ENCODE results near the gene CRYBB3. TPM values are rescaled to one million over a fixed set of nuclear protein-coding genes. Genes with fewer than 3 reads are reported as not detected.

The CRYBB3 gene
- total and polyA plus RNA-seq, 2 of the 13 experiments (the other 11 are each of a cell fraction or from before 2014, with no cell fraction given): 0.18 to 0.28 TPM

DNA sequence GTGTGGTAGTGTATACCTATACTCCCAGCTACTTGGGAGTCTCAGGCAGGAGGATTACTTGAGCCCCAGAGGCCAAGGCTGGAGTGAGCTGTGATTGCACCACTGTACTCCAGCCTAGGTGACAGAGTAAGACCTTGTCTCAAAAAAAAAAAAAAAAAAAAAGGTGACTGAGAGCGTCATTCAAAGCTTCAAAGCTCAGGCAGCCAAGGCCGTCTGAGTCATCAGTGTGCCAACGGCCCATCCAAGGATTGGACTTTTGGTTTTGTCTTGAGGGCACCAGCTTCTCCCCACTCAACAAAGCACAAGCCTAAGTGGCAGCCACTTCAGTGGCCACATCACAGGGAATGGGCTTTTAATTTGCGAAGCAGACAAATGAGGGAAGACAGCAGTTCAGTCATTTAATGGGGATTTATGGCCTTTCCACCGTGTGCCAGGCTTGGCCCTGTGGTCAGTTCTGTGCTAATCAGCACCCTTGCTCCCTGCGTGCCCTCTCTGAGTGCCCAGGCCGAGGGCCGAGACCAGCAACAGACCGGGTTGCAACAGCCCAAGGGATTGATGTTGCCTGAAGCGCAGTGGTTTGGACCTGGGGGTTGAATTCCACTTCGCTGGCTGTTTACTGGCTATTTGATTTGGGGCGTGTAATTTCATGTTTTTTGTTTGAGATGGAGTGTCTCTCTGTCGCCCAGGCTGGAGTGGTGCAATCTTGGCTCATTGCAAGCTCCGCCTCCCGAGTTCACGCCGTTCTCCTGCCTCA lies 30.2 kb upstream of the CRYBB3 start (continued):
- TF ChIP-seq ZSCAN31 (CRISPR knock-in tag; IDR thresholded peaks at IDR 0.05; ENCODE audit: low read depth) (0 out of 2 replicates have a peak, but pooled peaks have one; percentile 30), SP5 (CRISPR knock-in tag; IDR thresholded peaks at IDR 0.05; ENCODE audit: borderline replicate concordance, low read depth) (peak; percentile 74; the same call in 1 of the 2 replicates), KDM1A (CRISPR knock-in tag; IDR thresholded peaks at IDR 0.05) (peak; percentile 97), ZKSCAN1 (IDR thresholded peaks at IDR 0.05; ENCODE audit: low read length) (peak; percentile 61; the same call in 1 of the 2 replicates), TCF7 (IDR thresholded peaks at IDR 0.05; ENCODE audit: low read depth) (peak; percentile 69), ZNF674 (CRISPR knock-in tag; IDR thresholded peaks at IDR 0.05; ENCODE audit: low read depth) (no peak), HDAC1 (CRISPR knock-in tag; IDR thresholded peaks at IDR 0.05) (peak; percentile 46), ZNF547 (CRISPR knock-in tag; IDR thresholded peaks at IDR 0.05) (0 out of 2 replicates have a peak, but pooled peaks have one; percentile 18), KLF11 (CRISPR knock-in tag; IDR thresholded peaks at IDR 0.05) (no peak), KAT8 (CRISPR knock-in tag; IDR thresholded peaks at IDR 0.05) (0 out of 2 replicates have a peak, but pooled peaks have one; percentile 17), ZKSCAN5 (CRISPR knock-in tag; IDR thresholded peaks at IDR 0.05) (no peak), ZNF598 (CRISPR knock-in tag; IDR thresholded peaks at IDR 0.05; ENCODE audit: borderline replicate concordance) (peak; percentile 75; the same call in 1 of the 2 replicates), CREM (IDR thresholded peaks at IDR 0.05) (peak; percentile 60), CREM (CRISPR knock-in tag; IDR thresholded peaks at IDR 0.05) (no peak), ZNF121 (CRISPR knock-in tag; IDR thresholded peaks at IDR 0.05) (no peak)
- TF ChIP-seq, protein P1, sequence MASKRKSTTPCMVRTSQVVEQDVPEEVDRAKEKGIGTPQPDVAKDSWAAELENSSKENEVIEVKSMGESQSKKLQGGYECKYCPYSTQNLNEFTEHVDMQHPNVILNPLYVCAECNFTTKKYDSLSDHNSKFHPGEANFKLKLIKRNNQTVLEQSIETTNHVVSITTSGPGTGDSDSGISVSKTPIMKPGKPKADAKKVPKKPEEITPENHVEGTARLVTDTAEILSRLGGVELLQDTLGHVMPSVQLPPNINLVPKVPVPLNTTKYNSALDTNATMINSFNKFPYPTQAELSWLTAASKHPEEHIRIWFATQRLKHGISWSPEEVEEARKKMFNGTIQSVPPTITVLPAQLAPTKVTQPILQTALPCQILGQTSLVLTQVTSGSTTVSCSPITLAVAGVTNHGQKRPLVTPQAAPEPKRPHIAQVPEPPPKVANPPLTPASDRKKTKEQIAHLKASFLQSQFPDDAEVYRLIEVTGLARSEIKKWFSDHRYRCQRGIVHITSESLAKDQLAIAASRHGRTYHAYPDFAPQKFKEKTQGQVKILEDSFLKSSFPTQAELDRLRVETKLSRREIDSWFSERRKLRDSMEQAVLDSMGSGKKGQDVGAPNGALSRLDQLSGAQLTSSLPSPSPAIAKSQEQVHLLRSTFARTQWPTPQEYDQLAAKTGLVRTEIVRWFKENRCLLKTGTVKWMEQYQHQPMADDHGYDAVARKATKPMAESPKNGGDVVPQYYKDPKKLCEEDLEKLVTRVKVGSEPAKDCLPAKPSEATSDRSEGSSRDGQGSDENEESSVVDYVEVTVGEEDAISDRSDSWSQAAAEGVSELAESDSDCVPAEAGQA (IDR thresholded peaks at IDR 0.05; ENCODE audit: low read depth): 0 out of 2 replicates have a peak, but pooled peaks have one; percentile 15
- TF ChIP-seq, protein P1 (CRISPR knock-in tag; IDR thresholded peaks at IDR 0.05; ENCODE audit: borderline replicate concordance): no peak
- TF ChIP-seq, protein P2, sequence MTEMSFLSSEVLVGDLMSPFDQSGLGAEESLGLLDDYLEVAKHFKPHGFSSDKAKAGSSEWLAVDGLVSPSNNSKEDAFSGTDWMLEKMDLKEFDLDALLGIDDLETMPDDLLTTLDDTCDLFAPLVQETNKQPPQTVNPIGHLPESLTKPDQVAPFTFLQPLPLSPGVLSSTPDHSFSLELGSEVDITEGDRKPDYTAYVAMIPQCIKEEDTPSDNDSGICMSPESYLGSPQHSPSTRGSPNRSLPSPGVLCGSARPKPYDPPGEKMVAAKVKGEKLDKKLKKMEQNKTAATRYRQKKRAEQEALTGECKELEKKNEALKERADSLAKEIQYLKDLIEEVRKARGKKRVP (CRISPR knock-in tag; IDR thresholded peaks at IDR 0.05): peak in 1 of 2 experiments; percentile 13; a peak in 1 of 4 replicates
- TF ChIP-seq, protein P3, sequence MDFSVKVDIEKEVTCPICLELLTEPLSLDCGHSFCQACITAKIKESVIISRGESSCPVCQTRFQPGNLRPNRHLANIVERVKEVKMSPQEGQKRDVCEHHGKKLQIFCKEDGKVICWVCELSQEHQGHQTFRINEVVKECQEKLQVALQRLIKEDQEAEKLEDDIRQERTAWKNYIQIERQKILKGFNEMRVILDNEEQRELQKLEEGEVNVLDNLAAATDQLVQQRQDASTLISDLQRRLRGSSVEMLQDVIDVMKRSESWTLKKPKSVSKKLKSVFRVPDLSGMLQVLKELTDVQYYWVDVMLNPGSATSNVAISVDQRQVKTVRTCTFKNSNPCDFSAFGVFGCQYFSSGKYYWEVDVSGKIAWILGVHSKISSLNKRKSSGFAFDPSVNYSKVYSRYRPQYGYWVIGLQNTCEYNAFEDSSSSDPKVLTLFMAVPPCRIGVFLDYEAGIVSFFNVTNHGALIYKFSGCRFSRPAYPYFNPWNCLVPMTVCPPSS (IDR thresholded peaks at IDR 0.05): no peak
- TF ChIP-seq, protein P4, sequence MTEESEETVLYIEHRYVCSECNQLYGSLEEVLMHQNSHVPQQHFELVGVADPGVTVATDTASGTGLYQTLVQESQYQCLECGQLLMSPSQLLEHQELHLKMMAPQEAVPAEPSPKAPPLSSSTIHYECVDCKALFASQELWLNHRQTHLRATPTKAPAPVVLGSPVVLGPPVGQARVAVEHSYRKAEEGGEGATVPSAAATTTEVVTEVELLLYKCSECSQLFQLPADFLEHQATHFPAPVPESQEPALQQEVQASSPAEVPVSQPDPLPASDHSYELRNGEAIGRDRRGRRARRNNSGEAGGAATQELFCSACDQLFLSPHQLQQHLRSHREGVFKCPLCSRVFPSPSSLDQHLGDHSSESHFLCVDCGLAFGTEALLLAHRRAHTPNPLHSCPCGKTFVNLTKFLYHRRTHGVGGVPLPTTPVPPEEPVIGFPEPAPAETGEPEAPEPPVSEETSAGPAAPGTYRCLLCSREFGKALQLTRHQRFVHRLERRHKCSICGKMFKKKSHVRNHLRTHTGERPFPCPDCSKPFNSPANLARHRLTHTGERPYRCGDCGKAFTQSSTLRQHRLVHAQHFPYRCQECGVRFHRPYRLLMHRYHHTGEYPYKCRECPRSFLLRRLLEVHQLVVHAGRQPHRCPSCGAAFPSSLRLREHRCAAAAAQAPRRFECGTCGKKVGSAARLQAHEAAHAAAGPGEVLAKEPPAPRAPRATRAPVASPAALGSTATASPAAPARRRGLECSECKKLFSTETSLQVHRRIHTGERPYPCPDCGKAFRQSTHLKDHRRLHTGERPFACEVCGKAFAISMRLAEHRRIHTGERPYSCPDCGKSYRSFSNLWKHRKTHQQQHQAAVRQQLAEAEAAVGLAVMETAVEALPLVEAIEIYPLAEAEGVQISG (CRISPR knock-in tag; IDR thresholded peaks at IDR 0.05): 0 out of 2 replicates have a peak, but pooled peaks have one; percentile 26

Measured in HepG2 (cell line).